IMR-90 (cell line): Measurements from ENCODE around the gene ORAI3. TPM values are rescaled to one million over a fixed set of nuclear protein-coding genes. Genes with fewer than 3 reads are reported as not detected.

Experiments
- ATAC-seq: fragments of 200-7000 bp; cut with Tn5 transposase; 2 replicates; pipeline ENCODE4 v1.9.1; 2020; ENCODE audit warnings: low read depth, mild to moderate bottlenecking, moderate library complexity
- BruUV-seq: library from RNA; stranded (reverse); fragments of 400-500 nt; replicated peaks from 2 replicates; lab custom pipeline; 2021; lab: Mats Ljungman, UMichigan
- CTCF ChIA-PET: fragments of 300-600 bp; formaldehyde crosslinking; extraction: SDS; loops from one replicate; lab custom pipeline; 2021; ENCODE audit warnings: antibody characterized with exemption; lab: Yijun Ruan, JAX
- POLR2A ChIA-PET: fragments of 300-600 bp; sonication (Branson Sonifier 250); formaldehyde crosslinking; loops from one replicate; lab custom pipeline; 2022; ENCODE audit warnings: antibody characterized with exemption; ENCODE audit not compliant: unreplicated experiment; lab: Charles Lee
- DNase-seq: peaks from one replicate; pipeline ENCODE4 v3.0.0; 2013
- H2AFZ ChIP-seq: replicated peaks from 2 replicates; pipeline ENCODE3; 2013; ENCODE audit warnings: low read length, mild to moderate bottlenecking; ENCODE audit not compliant: poor library complexity
- H2AK5ac ChIP-seq: 2 replicates; pipeline ENCODE4 v1.6.1; 2013; ENCODE audit warnings: low read depth, low read length, inconsistent platforms
- H2AK9ac ChIP-seq: replicated peaks from 2 replicates; pipeline ENCODE3; 2013; ENCODE audit warnings: mild to moderate bottlenecking, low read depth, low read length, moderate library complexity; ENCODE audit not compliant: poor library complexity
- H2BK120ac ChIP-seq: 2 replicates; pipeline ENCODE4 v1.6.1; 2013; ENCODE audit warnings: low read depth, low read length, inconsistent platforms
- H2BK15ac ChIP-seq: 3 replicates; pipeline ENCODE4 v1.6.1; 2013; ENCODE audit warnings: low read depth, low read length, inconsistent platforms
- H2BK20ac ChIP-seq: 2 replicates; pipeline ENCODE4 v1.6.1; 2013; ENCODE audit warnings: low read depth, mild to moderate bottlenecking, inconsistent platforms, low read length, moderate library complexity
- H2BK5ac ChIP-seq: 2 replicates; pipeline ENCODE4 v1.6.1; 2013; ENCODE audit warnings: mild to moderate bottlenecking, low read depth, low read length, inconsistent platforms; ENCODE audit not compliant: poor library complexity, severe bottlenecking
- H3K14ac ChIP-seq: replicated peaks from 2 replicates; pipeline ENCODE4 v1.6.1; 2013; ENCODE audit warnings: low read depth, low read length, inconsistent platforms
- H3K18ac ChIP-seq: 2 replicates; pipeline ENCODE4 v1.6.1; 2013; ENCODE audit warnings: low read depth, low read length, control low read depth
- H3K23ac ChIP-seq: 2 replicates; pipeline ENCODE4 v1.6.1; 2013; ENCODE audit warnings: low read depth, low read length, inconsistent platforms
- H3K27ac ChIP-seq: 2 replicates; pipeline ENCODE4 v1.5.1; 2013; ENCODE audit warnings: mild to moderate bottlenecking, control low read depth, low read length; ENCODE audit not compliant: insufficient read depth
- H3K27me3 ChIP-seq: 2 replicates; pipeline ENCODE4 v1.6.1; 2013; ENCODE audit warnings: low read length; ENCODE audit not compliant: control insufficient read depth, insufficient read depth
- H3K36me3 ChIP-seq: 2 replicates; pipeline ENCODE4 v1.6.1; 2013; ENCODE audit warnings: low read length, mixed read lengths; ENCODE audit not compliant: control insufficient read depth, insufficient read depth
- H3K4ac ChIP-seq: 2 replicates; pipeline ENCODE4 v1.6.1; 2013; ENCODE audit warnings: low read depth, low read length, inconsistent platforms
- H3K4me1 ChIP-seq: 2 replicates; pipeline ENCODE4 v1.6.1; 2013; ENCODE audit warnings: low read length, mixed read lengths; ENCODE audit not compliant: control insufficient read depth, insufficient read depth
- H3K4me2 ChIP-seq: 2 replicates; pipeline ENCODE4 v1.6.1; 2013; ENCODE audit warnings: low read depth, mild to moderate bottlenecking, control low read depth, low read length, moderate library complexity
- H3K4me3 ChIP-seq: 2 replicates; pipeline ENCODE4 v1.5.1; 2013; ENCODE audit warnings: low read depth, mild to moderate bottlenecking, control low read depth, low read length, moderate library complexity; ENCODE audit not compliant: insufficient read depth
- H3K56ac ChIP-seq: 2 replicates; pipeline ENCODE4 v1.6.1; 2013; ENCODE audit warnings: low read length, inconsistent platforms; ENCODE audit not compliant: insufficient read depth; ENCODE audit errors: extremely low read depth
- H3K79me1 ChIP-seq, 2 experiments: 2 replicates each; pipeline ENCODE4 v1.6.1; 2013; ENCODE audit warnings: low read length in 2 of 2, inconsistent platforms in 1 of 2, low read depth in 1 of 2
- H3K9ac ChIP-seq: 2 replicates; pipeline ENCODE4 v1.6.1; 2013; ENCODE audit warnings: low read depth, low read length, control low read depth
- H3K9me1 ChIP-seq: 2 replicates; pipeline ENCODE4 v1.6.1; 2013; ENCODE audit warnings: low read length, inconsistent platforms; ENCODE audit not compliant: insufficient read depth
- H3K9me3 ChIP-seq: 2 replicates; pipeline ENCODE4 v1.6.1; 2013; ENCODE audit warnings: low read length; ENCODE audit not compliant: control insufficient read depth, insufficient read depth
- H4K20me1 ChIP-seq: 2 replicates; pipeline ENCODE4 v1.6.1; 2013; ENCODE audit warnings: low read length, inconsistent platforms; ENCODE audit not compliant: insufficient read depth
- H4K5ac ChIP-seq: 2 replicates; pipeline ENCODE4 v1.6.1; 2013; ENCODE audit warnings: mild to moderate bottlenecking, low read depth, low read length, control low read depth
- H4K8ac ChIP-seq, 2 experiments: 2 replicates each; pipeline ENCODE4 v1.6.1; 2013; ENCODE audit warnings: low read depth in 2 of 2, low read length in 2 of 2, control low read depth in 1 of 2, inconsistent platforms in 1 of 2
- H4K91ac ChIP-seq: 2 replicates; pipeline ENCODE4 v1.6.1; 2013; ENCODE audit warnings: low read depth, low read length, inconsistent platforms; ENCODE audit not compliant: insufficient read depth
- CEBPB ChIP-seq: IDR thresholded peaks from 2 replicates; pipeline ENCODE4 v1.6.1; 2012; ENCODE audit warnings: low read depth, low read length, improper control_type of control experiment
- CHD1 ChIP-seq: IDR thresholded peaks from 2 replicates; pipeline ENCODE4 v1.6.1; 2012; ENCODE audit warnings: low read depth, low read length, improper control_type of control experiment
- CTCF ChIP-seq: conservative IDR thresholded peaks from 2 replicates; pipeline ENCODE4 v1.5.1; 2012; ENCODE audit warnings: mild to moderate bottlenecking, low read depth, low read length, improper control_type of control experiment
- ELK1 ChIP-seq: fragments of 150-350 bp; IDR thresholded peaks from 2 replicates; pipeline ENCODE4 v1.6.1; 2016; ENCODE audit warnings: low read depth, mild to moderate bottlenecking, low read length, moderate library complexity, borderline replicate concordance
- MAFK ChIP-seq: IDR thresholded peaks from 2 replicates; pipeline ENCODE4 v1.6.1; 2012; ENCODE audit warnings: low read depth, low read length, improper control_type of control experiment
- MXI1 ChIP-seq: IDR thresholded peaks from 2 replicates; pipeline ENCODE4 v1.6.1; 2012; ENCODE audit warnings: low read depth, mild to moderate bottlenecking, low read length, moderate library complexity, borderline replicate concordance
- NFE2L2 ChIP-seq: fragments of 150-350 bp; IDR thresholded peaks from 2 replicates; pipeline ENCODE4 v1.6.1; 2016; ENCODE audit warnings: low read depth, mild to moderate bottlenecking, low read length
- RAD21 ChIP-seq: IDR thresholded peaks from 2 replicates; pipeline ENCODE4 v1.6.1; 2012; ENCODE audit warnings: low read length, improper control_type of control experiment
- RCOR1 ChIP-seq: IDR thresholded peaks from 2 replicates; pipeline ENCODE4 v1.6.1; 2012; ENCODE audit warnings: mild to moderate bottlenecking, low read length, improper control_type of control experiment; ENCODE audit not compliant: insufficient replicate concordance
- RFX5 ChIP-seq: IDR thresholded peaks from 2 replicates; pipeline ENCODE4 v1.8.0; 2012; ENCODE audit warnings: low read depth, mild to moderate bottlenecking, low read length, moderate library complexity
- SMC3 ChIP-seq: fragments of 150-350 bp; IDR thresholded peaks from 2 replicates; pipeline ENCODE4 v1.6.1; 2016; ENCODE audit warnings: low read depth, mild to moderate bottlenecking, antibody characterized with exemption, low read length, moderate library complexity
- whole genome bisulfite sequencing, 2 experiments: methylation state at CpG; one replicate each; pipeline versions ENCODE4 v1.1.5 to v1.1.7; 2013; ENCODE audit warnings: missing lambda C conversion rate in 2 of 2; ENCODE audit not compliant: insufficient read length in 1 of 2; ENCODE audit errors: extremely low coverage in 2 of 2; 5-methylcytosine and 5-hydroxymethylcytosine counted together
- dilution Hi-C: fragments of 300-500 bp; cut with HindIII; formaldehyde crosslinking; loops from one replicate; pipeline ENCODE4 v1.14.3; 2018; ENCODE audit warnings: low sequenced_read_pairs; ENCODE audit not compliant: unreplicated experiment
- in situ Hi-C: fragments of 300-500 bp; cut with MboI; formaldehyde crosslinking; loops from 3 replicates; pipeline ENCODE4 v1.14.3; 2019; ENCODE audit warnings: low sequenced_read_pairs, inconsistent platforms, mixed read lengths
- intact Hi-C: fragments of 100-400 bp; cut with micrococcal nuclease; formaldehyde crosslinking; loops from 2 replicates; pipeline ENCODE4 v1.10.0; 2022
- polyA plus RNA-seq, 3 experiments: library from polyadenylated mRNA; depleted of rRNA; stranded (reverse); fragments of >200 nt; gene quantifications; 2 replicates each; pipeline ENCODE4 v1.2.3, GENCODE V29; 2012; ENCODE audit warnings: low replicate concordance in 1 of 3
- total RNA-seq: library from RNA; depleted of rRNA; stranded (reverse); fragments of >200 nt; gene quantifications from 2 replicates; pipeline ENCODE4 v1.2.3, GENCODE V29; 2012
- TF ChIP-seq, protein P1 (sequence below): fragments of 150-350 bp; IDR thresholded peaks from 2 replicates; pipeline ENCODE4 v1.6.1; 2017; ENCODE audit warnings: mild to moderate bottlenecking, antibody characterized with exemption, low read length, low read depth

The ORAI3 gene
- total and polyA plus RNA-seq, 2 of the 4 experiments (the other 2 are of a cell fraction) = 6.8 to 16.9 TPM

- Histone ChIP-seq H3K4me3 (no peak overlapping the region), H4K91ac (no peak overlapping the region), H3K27me3 (no peaks in the 10 kb centered on the region), H3K4ac (no peak overlapping the region), H3K9me3 (no peaks in the 10 kb centered on the region), H2BK120ac (no peak overlapping the region), H4K20me1 (0 out of 2 replicates have a peak, but pooled peaks cover 5% of the 10 kb centered on the region), H3K4me1 (peaks cover 10% of the 10 kb centered on the region), H3K18ac (no peak overlapping the region), H4K5ac (no peak overlapping the region), H2BK20ac (no peak overlapping the region), H2BK5ac (no peak overlapping the region), H3K4me2 (no peak overlapping the region), H3K79me1 (peaks cover 3 to 29% of the 10 kb centered on the region in 2 experiments; a peak in 2 of 4 replicates), H4K8ac (no peak overlapping the region), H3K23ac (no peak overlapping the region), H3K36me3 (no peaks in the 10 kb centered on the region), H2AFZ (no peak overlapping the region), H2AK9ac (no peak overlapping the region), H3K27ac (no peak overlapping the region), H3K14ac (no peak overlapping the region), H2AK5ac (no peak overlapping the region), H3K9me1 (peaks cover 15% of the 10 kb centered on the region), H3K56ac (no peak overlapping the region), H3K9ac (no peak overlapping the region), H2BK15ac (no peak overlapping the region)
- intact Hi-C loops = no loop called here
- POLR2A ChIA-PET = no interaction called here
- no peak for TF ChIP-seq RCOR1
- TF ChIP-seq CEBPB = no peak
- no peak for TF ChIP-seq ELK1
- TF ChIP-seq SMC3 = no peak
- TF ChIP-seq RAD21 = no peak
- no peak for TF ChIP-seq NFE2L2
- TF ChIP-seq, protein P1, sequence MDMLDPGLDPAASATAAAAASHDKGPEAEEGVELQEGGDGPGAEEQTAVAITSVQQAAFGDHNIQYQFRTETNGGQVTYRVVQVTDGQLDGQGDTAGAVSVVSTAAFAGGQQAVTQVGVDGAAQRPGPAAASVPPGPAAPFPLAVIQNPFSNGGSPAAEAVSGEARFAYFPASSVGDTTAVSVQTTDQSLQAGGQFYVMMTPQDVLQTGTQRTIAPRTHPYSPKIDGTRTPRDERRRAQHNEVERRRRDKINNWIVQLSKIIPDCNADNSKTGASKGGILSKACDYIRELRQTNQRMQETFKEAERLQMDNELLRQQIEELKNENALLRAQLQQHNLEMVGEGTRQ = no peak
- TF ChIP-seq CHD1 = no peak
- TF ChIP-seq MAFK = no peak
- no peak for TF ChIP-seq CTCF
- TF ChIP-seq RFX5 = no peak
- TF ChIP-seq MXI1 = no peak
- in situ Hi-C loops = no loop called here
- DNase-seq (no peak), ATAC-seq (no peak)
- no TSS peak for BruUV-seq
- dilution Hi-C loops = no loop called here
- no CpG with 5 or more reads among the region's 5 CpGs for WGBS, 2 experiments
- CTCF ChIA-PET = interaction anchor here (0.6 to 0.9 kb wide), 2 partner anchors 11 to 40 kb away, joined by 3 to 11 read pairs; no protein-coding TSS in a partner anchor
Measured at GRCh38 chr16:30900588-30900987, 48.3 kb upstream of the ORAI3 start.
